CD4-positive, CD25-positive, alpha-beta regulatory T cell (primary cell): ENCODE measurements around the gene ARHGAP6. TPM values are rescaled to one million over a fixed set of nuclear protein-coding genes. Genes with fewer than 3 reads are reported as not detected.
"Not testable (repeated sequence)": the region's sequence is repeated elsewhere in the genome, so short reads cannot be mapped to it uniquely, and the experiment has no call there.

ENCODE experiments used
- ATAC-seq, 2 donors: fragments of 150-1000 bp; cut with Tn5 transposase; one replicate each; pipeline ENCODE4 v1.10.0; 2021; ENCODE audit warnings: low read depth in 2 of 2, moderate number of reproducible peaks in 2 of 2, moderate library complexity in 1 of 2
- DNase-seq, 3 donors: peaks; one replicate each; pipeline versions ENCODE4 v3.0.0 to v3.0.0-alpha.2; 2012 to 2022; ENCODE audit warnings: mixed read lengths in 1 of 3
- H3K27ac ChIP-seq: one replicate; pipeline ENCODE4 v1.7.0; 2013; ENCODE audit warnings: mild to moderate bottlenecking, low read length; ENCODE audit not compliant: insufficient read depth, poor library complexity, severe bottlenecking
- H3K27me3 ChIP-seq: one replicate; pipeline ENCODE4 v1.7.0; 2013; ENCODE audit warnings: low read length; ENCODE audit not compliant: control insufficient read depth, insufficient read depth
- H3K36me3 ChIP-seq: one replicate; pipeline ENCODE4 v1.7.0; 2013; ENCODE audit warnings: mild to moderate bottlenecking, low read length, moderate library complexity; ENCODE audit not compliant: control insufficient read depth, insufficient read depth
- H3K4me1 ChIP-seq: 2 replicates; pipeline ENCODE4 v1.7.0; 2013; ENCODE audit warnings: mild to moderate bottlenecking, low read length; ENCODE audit not compliant: insufficient read depth, control insufficient read depth, poor library complexity, severe bottlenecking
- H3K4me3 ChIP-seq: one replicate; pipeline ENCODE4 v1.7.0; 2013; ENCODE audit warnings: low read depth, mild to moderate bottlenecking, low read length, moderate library complexity
- H3K9me3 ChIP-seq, 2 experiments: 1 replicate in 1 of 2; 2 replicates in 1 of 2; pipeline ENCODE4 v1.7.0; 2013; ENCODE audit warnings: low read length in 2 of 2, mild to moderate bottlenecking in 1 of 2, moderate library complexity in 1 of 2; ENCODE audit not compliant: control insufficient read depth in 2 of 2
- H3K27ac Mint-ChIP-seq, 3 donors: one replicate each; pipeline ENCODE4 v1.8.0; 2020 to 2022; ENCODE audit warnings: mild to moderate bottlenecking in 3 of 3, mixed read lengths in 3 of 3, moderate library complexity in 2 of 3
- H3K27me3 Mint-ChIP-seq: one replicate; pipeline ENCODE4 v1.8.0; 2022; ENCODE audit warnings: mild to moderate bottlenecking, mixed read lengths
- H3K36me3 Mint-ChIP-seq: one replicate; pipeline ENCODE4 v1.8.0; 2020; ENCODE audit warnings: mixed read lengths
- H3K4me1 Mint-ChIP-seq, 4 donors: one replicate each; pipeline ENCODE4 v1.8.0; 2020 to 2022; ENCODE audit warnings: mixed read lengths in 4 of 4, mild to moderate bottlenecking in 1 of 4
- H3K4me3 Mint-ChIP-seq, 4 donors: one replicate each; pipeline ENCODE4 v1.8.0; 2020 to 2022; ENCODE audit warnings: mild to moderate bottlenecking in 4 of 4, mixed read lengths in 4 of 4, moderate library complexity in 3 of 4
- H3K9me3 Mint-ChIP-seq, 7 donors: one replicate each; pipeline ENCODE4 v1.8.0; 2020 to 2022; ENCODE audit warnings: mixed read lengths in 7 of 7, mild to moderate bottlenecking in 3 of 7, moderate library complexity in 2 of 7
- polyA plus RNA-seq, 4 donors: library from polyadenylated mRNA; unstranded; fragments of 300-500 nt; fragmentation: Illumina TruSeq; gene quantifications; one replicate each; pipeline ENCODE4 v1.2.3, GENCODE V29; 2021
- total RNA-seq: library from RNA; stranded (reverse); gene quantifications from one replicate; pipeline ENCODE4 v1.2.3, GENCODE V29; 2022

ARHGAP6 gene
- total and polyA plus RNA-seq, 5 donors from 2014 or later: 1.8 TPM; not detected in 4

DNA sequence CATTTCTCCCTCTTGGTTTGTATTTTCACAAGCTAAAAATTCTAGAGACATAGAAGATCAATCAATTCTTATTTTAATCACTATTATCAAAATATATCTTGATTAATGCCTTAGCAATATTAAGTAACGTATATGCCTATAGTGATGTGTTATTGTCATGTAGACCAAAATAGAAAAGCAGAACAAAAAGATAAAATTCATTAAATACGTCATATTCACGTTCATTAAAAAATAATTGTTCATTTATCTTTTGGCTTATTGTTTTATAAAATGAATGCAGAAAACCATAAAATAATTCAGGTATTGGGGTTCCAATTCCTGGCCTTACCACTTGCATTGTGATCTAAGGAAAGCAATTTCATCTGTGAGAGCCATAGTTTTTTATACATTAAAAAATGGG, 300.3 kb downstream of the ARHGAP6 start:
- Histone ChIP-seq H3K27ac (no peak overlapping the region), H3K27me3 (no peaks in the 10 kb centered on the region), H3K4me1 (no peaks in the 10 kb centered on the region), H3K9me3 (no peaks in the 10 kb centered on the region), H3K4me3 (no peak overlapping the region), H3K36me3 (no peaks in the 10 kb centered on the region)
- peaks cover 0 to 7% (median 3%) of the 10 kb centered on the region in 7 donors for H3K9me3 Mint-ChIP-seq
- H3K4me3 Mint-ChIP-seq: no peak overlapping the region
- no peaks in the 10 kb centered on the region for H3K36me3 Mint-ChIP-seq
- ATAC-seq (no peak), DNase-seq (no peak)
- no peak overlapping the region for H3K27ac Mint-ChIP-seq
- H3K4me1 Mint-ChIP-seq: no peaks in the 10 kb centered on the region
- H3K27me3 Mint-ChIP-seq: no peaks in the 10 kb centered on the region

- Mint-ChIP-seq H3K4me3 (no peak overlapping the region), H3K27me3 (no peaks in the 10 kb centered on the region), H3K4me1 (no peaks in the 10 kb centered on the region), H3K27ac (no peak overlapping the region), H3K36me3 (no peaks in the 10 kb centered on the region), H3K9me3 (peaks cover 0 to 7% (median 3%) of the 10 kb centered on the region in 7 donors)
- H3K27ac ChIP-seq: no peak overlapping the region
- no peak overlapping the region for H3K4me3 ChIP-seq
- H3K27me3 ChIP-seq: no peaks in the 10 kb centered on the region
- ATAC-seq: no peak
- H3K36me3 ChIP-seq: no peaks in the 10 kb centered on the region
- no peak for DNase-seq
- no peaks in the 10 kb centered on the region for H3K4me1 ChIP-seq
- no peaks in the 10 kb centered on the region for H3K9me3 ChIP-seq
Observed at GRCh38 chrX:11364835-11365234, 300.9 kb downstream of the ARHGAP6 start.

DNA sequence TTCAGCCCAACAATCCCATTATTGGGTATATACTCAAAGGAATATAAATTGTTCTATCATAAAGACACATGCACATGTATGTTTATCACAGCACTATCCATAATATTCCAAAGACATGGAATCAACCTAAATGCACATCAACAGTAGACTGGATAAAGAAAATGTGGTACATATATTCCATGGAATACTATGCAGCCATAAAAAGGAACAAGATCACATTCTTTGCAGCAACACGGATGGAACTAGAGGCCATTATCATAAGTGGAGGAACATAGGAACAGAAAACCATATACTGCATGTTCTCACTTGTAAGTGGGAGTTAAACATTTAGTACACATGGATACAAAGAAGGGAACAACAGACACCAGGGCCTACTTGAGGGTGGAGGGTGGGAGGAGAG, 301.9 kb downstream of the ARHGAP6 start:
- not testable (repeated sequence) for H3K4me1 Mint-ChIP-seq, H3K27me3 Mint-ChIP-seq, DNase-seq, H3K36me3 ChIP-seq, H3K27me3 ChIP-seq, H3K27ac Mint-ChIP-seq, H3K4me3 ChIP-seq, H3K9me3 Mint-ChIP-seq, H3K4me3 Mint-ChIP-seq, H3K27ac ChIP-seq, ATAC-seq, H3K36me3 Mint-ChIP-seq, H3K4me1 ChIP-seq, H3K9me3 ChIP-seq

DNA sequence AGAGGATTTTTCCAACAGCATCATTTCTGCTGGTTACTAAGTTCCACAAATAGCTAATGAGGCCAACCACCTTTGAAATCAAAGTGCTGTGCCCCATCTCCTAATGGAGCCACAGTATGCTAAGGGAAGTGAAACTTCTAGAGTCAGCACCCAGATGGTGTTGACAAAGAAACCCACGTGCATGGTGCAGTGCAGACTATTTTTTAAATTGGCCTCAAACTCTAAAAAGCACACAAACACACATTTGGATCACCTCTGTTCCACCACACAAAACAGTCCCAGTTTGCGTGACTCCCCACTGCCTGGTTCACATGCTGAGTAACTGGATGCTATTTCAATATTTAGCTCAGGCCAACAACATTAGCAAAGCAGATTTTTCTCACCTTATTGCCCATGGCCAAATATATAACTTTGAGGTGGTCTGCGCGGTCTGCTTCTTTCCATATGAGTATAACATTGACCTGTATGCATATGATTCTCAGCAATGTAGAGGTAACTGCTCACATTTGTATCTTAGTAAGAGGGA, 302.6 kb downstream of the ARHGAP6 start:
- H3K4me3 Mint-ChIP-seq: no peak overlapping the region
- no peaks in the 10 kb centered on the region for H3K27me3 ChIP-seq
- H3K36me3 Mint-ChIP-seq: no peaks in the 10 kb centered on the region
- no peaks in the 10 kb centered on the region for H3K9me3 ChIP-seq
- H3K27me3 Mint-ChIP-seq: no peaks in the 10 kb centered on the region
- H3K36me3 ChIP-seq: no peaks in the 10 kb centered on the region
- ATAC-seq: no peak
- H3K4me1 Mint-ChIP-seq: no peaks in the 10 kb centered on the region
- H3K4me1 ChIP-seq: no peaks in the 10 kb centered on the region
- H3K27ac ChIP-seq: no peak overlapping the region
- H3K9me3 Mint-ChIP-seq: peaks cover 0 to 7% (median 3%) of the 10 kb centered on the region in 7 donors
- no peak overlapping the region for H3K27ac Mint-ChIP-seq
- no peak for DNase-seq
- no peak overlapping the region for H3K4me3 ChIP-seq

DNA sequence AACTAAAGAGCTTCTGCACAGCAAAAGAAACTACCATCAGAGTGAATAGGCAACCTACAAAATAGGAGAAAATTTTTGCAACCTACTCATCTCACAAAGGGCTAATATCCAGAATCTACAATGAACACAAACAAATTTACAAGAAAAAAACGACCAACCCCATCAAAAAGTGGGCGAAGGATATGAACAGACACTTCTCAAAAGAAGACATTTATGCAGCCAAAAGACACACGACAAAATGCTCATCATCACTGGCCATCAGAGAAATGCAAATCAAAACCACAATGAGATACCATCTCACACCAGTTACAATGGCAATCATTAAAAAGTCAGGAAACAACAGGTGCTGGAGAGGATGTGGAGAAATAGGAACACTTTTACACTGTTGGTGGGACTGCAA, 304.1 kb downstream of the ARHGAP6 start:
- H3K4me3 Mint-ChIP-seq, H3K36me3 Mint-ChIP-seq, H3K27ac Mint-ChIP-seq, H3K27ac ChIP-seq, H3K36me3 ChIP-seq, H3K4me1 ChIP-seq, H3K9me3 Mint-ChIP-seq, H3K27me3 Mint-ChIP-seq, DNase-seq, H3K27me3 ChIP-seq, ATAC-seq, H3K4me3 ChIP-seq, H3K4me1 Mint-ChIP-seq, H3K9me3 ChIP-seq: not testable (repeated sequence)

- H3K4me1 Mint-ChIP-seq, DNase-seq, H3K4me1 ChIP-seq, H3K27me3 ChIP-seq, H3K27me3 Mint-ChIP-seq, H3K36me3 ChIP-seq, H3K9me3 ChIP-seq, H3K36me3 Mint-ChIP-seq, H3K9me3 Mint-ChIP-seq, ATAC-seq, H3K4me3 ChIP-seq, H3K27ac Mint-ChIP-seq, H3K4me3 Mint-ChIP-seq, H3K27ac ChIP-seq: not testable (repeated sequence)
Observed at GRCh38 chrX:11355944-11356343, 309.8 kb downstream of the ARHGAP6 start.

DNA sequence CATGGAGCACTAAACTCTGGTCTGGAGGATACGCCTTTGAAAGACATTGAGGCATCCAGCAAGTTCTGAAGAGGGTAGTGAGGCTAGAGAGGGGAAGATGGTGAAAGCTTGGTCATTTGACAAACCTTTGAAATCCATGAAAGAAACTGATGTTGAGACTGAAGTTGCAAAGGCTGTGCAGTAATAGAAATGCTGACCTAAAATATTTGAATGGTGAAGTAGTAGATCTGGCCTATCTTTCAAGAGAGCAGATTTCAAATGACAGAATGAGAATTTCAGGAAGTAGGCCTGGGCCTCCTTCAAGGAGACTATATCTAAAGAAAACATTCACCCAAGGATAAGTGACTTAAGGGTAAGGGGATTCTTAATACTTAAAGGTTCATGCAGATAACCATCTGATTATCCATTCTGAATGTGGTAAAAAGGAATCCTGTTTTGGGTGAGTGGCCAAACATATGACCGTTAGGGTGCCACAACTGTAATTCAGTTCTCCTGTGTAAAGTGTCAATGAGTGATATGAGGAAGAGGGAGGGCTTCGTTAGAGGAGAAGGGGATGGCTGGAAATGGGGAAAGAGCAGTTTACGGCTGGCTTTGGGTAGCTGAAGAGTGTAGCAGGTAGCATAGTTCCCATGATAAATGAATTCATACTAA, 310.3 kb downstream of the ARHGAP6 start:
- H3K4me1 ChIP-seq: no peaks in the 10 kb centered on the region
- no peak overlapping the region for H3K27ac Mint-ChIP-seq
- no peaks in the 10 kb centered on the region for H3K36me3 Mint-ChIP-seq
- H3K4me1 Mint-ChIP-seq: peaks cover 0 to 6% (median 3%) of the 10 kb centered on the region in 4 donors
- H3K27me3 ChIP-seq: no peaks in the 10 kb centered on the region
- no peak overlapping the region for H3K27ac ChIP-seq
- H3K4me3 Mint-ChIP-seq: no peak overlapping the region
- peaks cover 0 to 3% (median 1%) of the 10 kb centered on the region in 7 donors for H3K9me3 Mint-ChIP-seq
- H3K9me3 ChIP-seq: no peaks in the 10 kb centered on the region
- H3K27me3 Mint-ChIP-seq: no peaks in the 10 kb centered on the region
- ATAC-seq (no peak), DNase-seq (no peak)
- H3K36me3 ChIP-seq: no peaks in the 10 kb centered on the region
- H3K4me3 ChIP-seq: no peak overlapping the region

DNA sequence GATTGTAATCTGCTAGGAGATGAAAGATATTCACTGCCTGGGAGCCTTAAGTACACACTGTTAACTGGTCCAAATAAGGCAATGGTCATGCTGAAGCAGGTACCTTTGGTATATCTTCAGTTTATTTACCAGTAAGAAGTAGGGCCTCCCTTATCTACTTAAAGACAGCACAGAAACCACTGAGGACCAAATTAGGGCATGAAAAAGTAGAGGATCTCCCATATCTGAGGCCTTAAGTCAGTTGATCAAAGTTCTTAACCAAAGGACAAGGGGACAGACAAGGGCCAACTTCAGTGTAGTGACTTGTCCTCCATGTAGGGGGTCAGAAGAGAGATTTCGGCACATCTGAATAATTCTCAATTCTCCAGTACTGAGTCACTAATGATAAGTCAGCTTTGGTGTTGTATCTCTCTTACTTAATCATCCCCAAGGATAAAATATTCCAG, 313.4 kb downstream of the ARHGAP6 start:
- no peak overlapping the region for H3K4me3 Mint-ChIP-seq
- H3K27me3 Mint-ChIP-seq: no peaks in the 10 kb centered on the region
- ATAC-seq: no peak
- no peaks in the 10 kb centered on the region for H3K36me3 Mint-ChIP-seq
- Histone ChIP-seq H3K4me1 (no peaks in the 10 kb centered on the region), H3K27ac (no peak overlapping the region), H3K36me3 (no peaks in the 10 kb centered on the region), H3K4me3 (no peak overlapping the region), H3K9me3 (no peaks in the 10 kb centered on the region), H3K27me3 (no peaks in the 10 kb centered on the region)
- DNase-seq: no peak
- H3K27ac Mint-ChIP-seq: no peak overlapping the region
- H3K4me1 Mint-ChIP-seq: peaks cover 0 to 6% (median 3%) of the 10 kb centered on the region in 4 donors
- peaks cover 0 to 3% (median 1%) of the 10 kb centered on the region in 7 donors for H3K9me3 Mint-ChIP-seq
